ENCODE measurements around the gene PGM3. TPM values are rescaled to one million over a fixed set of nuclear protein-coding genes. Genes with fewer than 3 reads are reported as not detected.

PGM3 gene
- total RNA-seq (10 to 100 TPM in 7 of 9 donors, 1 to 10 TPM in 2; 7.3 to 25.1 (median 15.8) TPM), polyA plus RNA-seq (10 to 100 TPM in 1 of 2 donors, 1 to 10 TPM in 1; 3.8 to 18.7 TPM)
- long read RNA-seq, donor 1, full-length matches to known transcripts, result 18 of 21 reads
- long read RNA-seq, donor 1, partial matches to known transcripts, result 1 of 21 reads
- long read RNA-seq, donor 1, other reads (novel, unspliced or antisense), result 2 of 21 reads
- long read RNA-seq, donor 2, full-length matches to known transcripts, result 86 of 103 reads
- long read RNA-seq, donor 2, partial matches to known transcripts, result 5 of 103 reads
- long read RNA-seq, donor 2, other reads (novel, unspliced or antisense), result 12 of 103 reads
- long read RNA-seq, donor 3, full-length matches to known transcripts, result 19 of 27 reads
- long read RNA-seq, donor 3, partial matches to known transcripts, result 1 of 27 reads
- long read RNA-seq, donor 3, other reads (novel, unspliced or antisense), result 7 of 27 reads

GRCh38 chr6:83192871-83193746, at the start of gene PGM3, which contains the start of gene RWDD2A:
Gene PGM3 (minus strand): TSS chr6:83193265. CDS start chr6:83191012, 2,253 bp downstream.
Gene RWDD2A (plus strand): TSS chr6:83193357. CDS start chr6:83194452, 1,095 bp downstream.
- 0 to 1% (median 0%) methylated on average over 35 to 88 of the region's 88 CpGs for WGBS, 4 donors
- H3K27me3 ChIP-seq, result no peaks in the 10 kb centered on the region
- peak within 1 kb of the TSS; percentile 66 to 99 (median 82) for H3K4me3 ChIP-seq
- peak; percentile 97 to 100 (median 99) for ATAC-seq
- no peaks in the 10 kb centered on the region for H3K9me3 ChIP-seq
- TF ChIP-seq CTCF (IDR thresholded peaks at IDR 0.05) (no peak), POLR2A (IDR thresholded peaks at IDR 0.05) (peak; percentile 1 to 87)
- DNase-seq, result peak; percentile 92 to 95 (median 93)
- peaks cover 0 to 45% (median 33%) of the 10 kb centered on the region in 9 donors for H3K36me3 ChIP-seq
- intact Hi-C loops (cut with DNase I), result loop anchor here in 7 of 10 donors (5.0 to 10.0 kb wide), 5 partner anchors 118 to 948 kb away; partner anchors contain the start of genes DOP1A (in 3 of the 7), IBTK (in 3 of the 7), UBE3D (in 3 of the 7) and TPBG (in 2 of the 7)
- H3K27ac ChIP-seq, result peak within 1 kb of the TSS; percentile 27 to 90 (median 73)
- H3K4me1 ChIP-seq, result peaks cover 0 to 29% (median 16%) of the 10 kb centered on the region in 12 donors

GRCh38 chr6:83231146-83231545, 38.1 kb upstream of the PGM3 start:
- Histone ChIP-seq H3K9me3 (no peaks in the 10 kb centered on the region), H3K36me3 (peaks cover 0 to 7% (median 0%) of the 10 kb centered on the region in 9 donors), H3K4me3 (no peak overlapping the region), H3K27me3 (no peaks in the 10 kb centered on the region), H3K4me1 (no peaks in the 10 kb centered on the region), H3K27ac (no peak overlapping the region)
- 65 to 80% (median 75%) methylated on average over 1 of the region's 1 CpG for WGBS, 4 donors
- DNase-seq, result no peak
- ATAC-seq, result no peak
- TF ChIP-seq CTCF (IDR thresholded peaks at IDR 0.05) (no peak), POLR2A (IDR thresholded peaks at IDR 0.05) (no peak)
- intact Hi-C loops (cut with DNase I), result no loop called here

- Histone ChIP-seq H3K27ac (no peak overlapping the region), H3K4me3 (no peak overlapping the region), H3K36me3 (peaks cover 0 to 23% (median 0%) of the 10 kb centered on the region in 9 donors), H3K9me3 (no peaks in the 10 kb centered on the region), H3K27me3 (no peaks in the 10 kb centered on the region), H3K4me1 (no peaks in the 10 kb centered on the region)
- intact Hi-C loops (cut with DNase I), result loop anchor here in 5 of 10 donors (10.0 kb wide), 2 partner anchors 188 to 198 kb away; no protein-coding TSS in a partner anchor
- no peak for ATAC-seq
- 59 to 78% (median 68%) methylated on average over 1 of the region's 1 CpG for WGBS, 4 donors
- no peak for TF ChIP-seq POLR2A (IDR thresholded peaks at IDR 0.05)
- TF ChIP-seq CTCF (IDR thresholded peaks at IDR 0.05), result no peak
- DNase-seq, result no peak
Observed at GRCh38 chr6:83226517-83226916, 33.5 kb upstream of the PGM3 start.

Measured in heart left ventricle (tissue), 16 donors.